Activated CD4-positive, alpha-beta T cell treated with anti-CD3 and anti-CD28 coated beads, Interleukin-2, amount 50 U/mL, for 1 hour (primary cell): ENCODE results near the gene ST6GAL1.
"Not testable (repeated sequence)": the region's sequence is repeated elsewhere in the genome, so short reads cannot be mapped to it uniquely, and the experiment has no call there.

Experiments used
- DNase-seq: peaks from one replicate; pipeline ENCODE4 v3.0.0-alpha.2; 2020

ST6GAL1 gene

DNA sequence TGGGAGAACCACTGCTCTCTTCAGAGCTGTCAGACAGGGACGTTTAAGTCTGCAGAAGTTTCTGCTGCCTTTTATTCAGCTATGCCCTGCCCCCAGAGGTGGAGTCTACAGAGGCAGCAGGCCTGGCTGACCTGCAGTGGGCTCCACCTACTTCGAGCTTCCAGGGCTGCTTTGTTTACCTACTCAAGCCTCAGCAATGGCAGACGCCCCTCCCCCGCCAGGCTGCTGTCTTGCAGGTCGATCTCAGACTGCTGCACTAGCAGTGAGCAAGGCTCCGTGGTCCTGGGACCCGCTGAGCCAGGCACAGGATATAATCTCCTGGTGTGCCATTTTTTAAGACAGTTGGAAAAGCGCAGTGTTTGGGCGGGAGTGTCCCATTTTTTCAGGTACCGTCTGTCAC lies 127.5 kb downstream of the ST6GAL1 start:
- not testable (repeated sequence) for DNase-seq

DNA sequence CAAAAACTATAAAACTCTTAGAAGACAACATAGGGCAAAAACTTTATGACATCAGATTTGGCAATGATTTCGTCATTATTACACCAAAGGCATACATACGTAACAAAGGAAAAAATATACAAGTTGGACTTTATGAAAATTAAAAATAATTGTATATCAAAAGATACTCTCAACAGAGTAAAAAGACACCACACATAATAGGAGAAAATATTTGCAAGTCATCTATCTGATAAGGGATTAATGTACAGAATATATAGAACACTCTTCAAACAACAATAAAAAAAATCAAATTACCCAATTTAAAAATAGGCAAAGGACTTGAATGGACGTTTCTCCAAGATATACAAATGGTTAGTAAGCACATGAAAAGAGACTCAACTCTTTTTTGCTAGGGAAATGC lies 131.4 kb downstream of the ST6GAL1 start:
- no peak for DNase-seq

DNA sequence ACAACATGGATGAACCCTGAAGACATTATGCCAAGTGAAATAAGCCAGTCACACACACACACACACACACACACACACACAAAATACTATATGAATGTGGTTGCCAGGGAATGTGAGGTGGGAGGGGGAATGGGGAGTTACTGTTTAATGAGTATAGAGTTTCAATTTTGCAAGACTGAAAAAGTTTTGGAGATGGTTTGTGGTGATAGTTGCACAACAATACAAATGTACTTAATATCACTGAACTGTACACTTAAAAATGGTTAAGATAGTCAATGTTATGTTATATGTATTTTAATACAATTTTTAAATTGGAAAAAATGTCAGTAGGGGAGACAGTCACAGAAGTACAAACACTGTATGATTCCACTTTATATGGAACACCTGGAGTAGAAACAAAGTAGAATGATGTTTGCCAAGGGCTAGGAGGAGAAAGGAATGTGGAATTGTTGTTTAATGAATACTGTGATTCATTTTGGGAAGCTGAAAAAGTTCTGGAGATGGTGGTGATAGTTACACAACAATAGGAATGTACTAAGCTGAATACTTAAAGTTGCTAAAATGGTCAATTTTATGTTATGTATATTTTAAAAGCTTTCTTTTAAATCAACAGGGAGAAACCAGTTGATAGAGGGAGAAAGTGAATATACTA lies 132.3 kb downstream of the ST6GAL1 start:
- no peak for DNase-seq

DNA sequence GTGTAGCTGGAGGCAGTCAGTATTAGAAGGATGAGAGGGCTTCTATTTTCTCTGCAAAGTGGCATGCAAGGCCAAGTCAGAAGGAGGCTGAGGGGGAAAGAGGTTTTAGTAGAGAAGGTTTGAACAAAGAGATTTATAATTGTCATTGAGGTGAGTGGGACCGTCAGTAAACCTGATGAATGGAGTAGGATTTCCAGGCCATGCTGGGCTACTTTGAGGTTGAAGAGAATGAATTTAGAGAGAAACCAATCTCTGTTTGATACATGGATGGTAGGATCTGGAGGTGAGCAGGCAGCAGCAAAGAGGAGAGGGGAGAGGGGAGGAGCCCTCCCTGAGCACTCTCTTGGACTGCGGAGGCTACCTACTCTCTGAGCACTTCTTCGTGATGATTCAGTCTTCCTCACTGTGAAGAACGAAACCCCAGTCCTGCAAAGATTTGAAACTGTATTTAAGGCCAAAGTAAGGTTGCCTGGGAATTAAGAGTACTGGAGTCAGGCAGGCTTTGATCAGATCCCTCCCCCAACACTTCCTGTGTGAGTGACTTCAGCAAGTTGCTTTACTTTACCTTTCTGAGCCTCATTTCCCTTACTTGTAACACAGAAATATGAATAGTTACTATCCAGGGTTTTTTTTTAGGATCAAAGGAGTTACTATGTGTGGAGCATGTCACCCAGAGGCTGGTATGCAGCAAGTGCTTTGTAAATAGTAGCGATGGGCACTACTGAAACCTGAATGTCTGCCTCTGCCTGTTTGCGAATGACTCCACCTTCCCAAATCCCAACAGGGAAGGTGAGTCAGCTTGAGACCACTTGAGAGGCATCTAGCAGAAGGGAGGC lies 133.2 kb downstream of the ST6GAL1 start:
- DNase-seq, result no peak

DNA sequence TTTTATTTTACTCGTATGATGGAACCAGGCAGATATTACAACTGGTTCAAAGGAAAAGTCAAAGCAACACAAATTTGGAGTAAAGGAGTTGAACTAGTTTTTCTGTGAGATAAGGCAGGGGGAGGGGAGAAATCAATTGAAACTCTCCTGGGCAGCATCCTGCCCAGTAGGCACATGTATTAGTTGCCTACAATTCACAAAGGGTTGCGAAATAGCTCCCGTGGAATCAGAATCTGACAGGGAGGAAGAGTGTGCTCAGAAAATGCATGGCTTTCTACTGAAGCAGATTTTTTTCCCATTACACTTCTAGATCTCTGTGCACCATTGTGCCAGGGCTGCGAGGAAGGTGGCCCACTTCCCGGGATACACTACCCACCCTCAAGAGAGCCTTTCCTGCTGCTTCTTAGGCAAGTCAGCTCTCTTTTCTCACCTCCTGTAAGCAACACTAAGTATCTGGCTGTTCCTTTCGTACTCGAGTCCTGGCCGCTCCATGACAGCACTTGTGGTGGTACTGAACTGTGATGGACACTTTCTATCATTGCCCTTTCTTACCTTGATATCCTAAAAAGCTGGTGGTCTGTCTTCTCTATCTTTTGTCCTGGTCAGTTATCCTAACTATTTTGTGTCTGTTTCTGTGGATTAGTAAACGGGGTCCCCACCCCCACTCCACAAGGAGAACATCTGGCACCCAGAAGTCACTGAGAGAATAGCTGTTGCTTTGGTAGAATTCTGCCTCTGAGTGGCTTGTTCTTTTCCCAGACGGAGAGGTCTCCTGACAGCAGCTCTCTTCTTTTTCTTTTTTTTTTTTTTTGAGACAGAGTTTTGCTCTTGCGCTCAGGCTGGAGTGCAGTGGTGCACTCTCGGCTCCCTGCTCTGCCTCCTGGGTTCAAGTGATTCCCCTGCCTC lies 134.1 kb downstream of the ST6GAL1 start:
- no peak for DNase-seq

DNA sequence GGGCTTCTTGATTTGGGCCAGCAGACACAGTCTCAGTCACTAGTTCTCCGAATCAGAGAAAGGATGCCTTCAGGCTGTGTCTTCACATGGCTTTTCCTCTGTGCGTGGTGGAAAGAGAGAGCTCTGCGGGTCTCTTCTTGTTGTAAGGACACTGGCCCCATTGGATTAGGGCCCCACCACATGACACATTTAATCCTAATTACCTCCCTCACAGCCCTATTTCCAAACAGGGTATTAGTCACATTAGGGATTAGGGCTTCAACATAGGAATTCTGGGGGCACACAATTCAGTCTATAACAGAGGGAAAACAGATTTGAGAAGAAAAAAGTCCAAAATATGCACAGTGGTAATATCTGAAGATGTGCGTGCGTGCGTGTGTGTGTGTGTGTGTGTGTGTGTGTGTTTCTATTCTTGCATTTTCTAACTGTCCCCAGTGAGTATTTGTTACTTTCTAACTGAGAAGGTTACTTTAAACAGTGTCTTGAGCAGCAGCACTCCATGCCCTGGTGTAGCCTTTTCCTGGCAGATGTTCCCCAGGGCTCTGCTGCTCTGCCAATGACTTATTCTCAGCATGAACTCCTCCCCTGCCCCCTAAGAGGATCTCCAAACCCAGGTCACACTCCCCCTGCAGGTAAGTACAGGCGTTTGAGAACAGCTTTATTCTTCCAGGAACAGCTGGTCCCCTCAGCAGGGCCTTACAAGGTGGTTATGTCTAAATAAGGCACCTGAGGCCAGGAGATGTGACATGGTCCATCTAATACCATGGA lies 136.1 kb downstream of the ST6GAL1 start:
- peak; percentile 46 for DNase-seq

DNA sequence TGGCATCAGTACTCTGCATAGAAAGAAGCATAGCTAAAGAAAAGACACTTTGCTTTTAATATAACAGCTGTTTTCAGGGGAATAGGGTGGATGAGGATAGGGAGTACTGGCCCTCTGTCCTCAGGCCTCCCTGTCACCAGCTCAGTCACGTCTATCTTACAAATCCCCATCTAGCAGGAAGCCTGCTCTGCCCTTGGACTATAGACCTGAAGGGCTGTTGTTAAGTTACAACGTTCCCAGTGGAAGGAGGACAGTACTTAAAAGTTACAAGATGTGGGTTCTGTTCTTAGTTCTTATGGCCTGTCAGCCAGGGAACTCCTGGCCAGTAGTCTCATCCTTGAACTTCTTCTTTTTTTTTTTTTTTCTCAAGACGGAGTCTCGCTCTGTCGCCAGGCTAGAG lies 138.5 kb downstream of the ST6GAL1 start:
- DNase-seq, result no peak

DNA sequence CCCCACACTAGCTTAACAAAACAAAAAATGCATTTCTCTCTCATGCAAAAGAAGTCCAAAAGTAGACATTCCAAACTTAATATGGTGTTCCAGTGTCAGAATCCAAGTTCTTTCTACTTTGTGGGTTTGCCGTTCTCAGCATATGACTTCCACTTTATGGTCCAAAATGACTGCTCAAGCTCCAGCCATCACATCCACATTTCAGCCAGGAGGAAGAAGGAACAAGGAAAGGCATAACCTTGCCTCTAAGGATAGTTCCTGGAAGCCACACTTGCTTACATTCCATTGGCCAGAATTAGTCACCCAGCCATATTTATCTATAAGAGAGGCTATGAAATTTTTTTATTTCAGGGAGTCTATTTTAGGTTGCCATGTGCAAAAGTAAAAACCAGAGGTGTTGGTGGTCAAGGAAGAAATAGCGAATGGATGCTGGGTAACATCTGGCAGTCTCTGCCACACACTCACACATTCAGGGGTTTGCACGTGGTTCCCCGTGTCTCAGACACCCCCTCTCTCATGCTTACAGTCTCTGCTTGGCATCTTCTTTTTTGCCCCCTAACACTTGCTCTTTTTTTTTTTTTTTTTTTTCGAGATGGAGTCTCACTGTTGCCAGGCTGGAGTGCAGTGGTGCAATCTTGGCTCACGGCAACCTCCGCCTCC lies 139.7 kb downstream of the ST6GAL1 start:
- DNase-seq, result no peak

DNA sequence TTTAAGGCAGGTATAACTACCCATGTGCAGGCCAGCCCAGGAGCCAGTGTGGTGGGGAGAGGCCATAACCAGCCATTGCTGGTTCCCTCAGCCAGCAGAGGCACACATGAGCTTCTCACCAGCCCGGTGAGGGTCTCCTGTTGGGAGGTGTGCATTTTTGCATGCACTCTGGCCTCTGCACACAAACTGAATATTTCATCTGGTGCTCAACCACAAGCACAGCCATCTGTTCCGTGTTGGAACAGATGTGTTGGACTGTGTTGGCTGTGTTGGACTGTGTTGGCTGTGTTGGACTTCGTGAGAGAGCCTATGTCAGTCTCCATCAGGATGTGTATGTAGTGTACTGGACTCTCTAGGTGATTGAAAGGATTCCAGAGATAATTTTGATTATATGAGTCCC lies 141.8 kb downstream of the ST6GAL1 start:
- DNase-seq, result no peak

DNA sequence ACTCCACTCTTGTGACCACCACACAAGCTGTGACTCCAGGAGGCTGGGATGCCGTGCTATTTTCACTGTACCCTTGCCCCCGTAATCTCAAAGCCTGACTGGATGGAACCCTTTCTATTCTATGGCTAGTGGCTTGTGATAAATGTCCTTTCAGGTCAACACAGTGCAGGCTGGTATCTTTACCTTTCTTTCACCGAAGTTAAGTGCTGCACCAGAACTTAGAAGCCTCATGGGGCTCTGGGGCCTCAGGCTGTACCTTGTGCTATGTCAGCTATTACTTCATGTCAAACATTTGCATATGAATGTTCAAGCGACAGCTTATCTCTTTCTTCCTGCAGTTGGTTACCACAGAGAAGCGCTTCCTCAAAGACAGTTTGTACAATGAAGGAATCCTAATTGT lies 142.2 kb downstream of the ST6GAL1 start:
- DNase-seq, result no peak

DNA sequence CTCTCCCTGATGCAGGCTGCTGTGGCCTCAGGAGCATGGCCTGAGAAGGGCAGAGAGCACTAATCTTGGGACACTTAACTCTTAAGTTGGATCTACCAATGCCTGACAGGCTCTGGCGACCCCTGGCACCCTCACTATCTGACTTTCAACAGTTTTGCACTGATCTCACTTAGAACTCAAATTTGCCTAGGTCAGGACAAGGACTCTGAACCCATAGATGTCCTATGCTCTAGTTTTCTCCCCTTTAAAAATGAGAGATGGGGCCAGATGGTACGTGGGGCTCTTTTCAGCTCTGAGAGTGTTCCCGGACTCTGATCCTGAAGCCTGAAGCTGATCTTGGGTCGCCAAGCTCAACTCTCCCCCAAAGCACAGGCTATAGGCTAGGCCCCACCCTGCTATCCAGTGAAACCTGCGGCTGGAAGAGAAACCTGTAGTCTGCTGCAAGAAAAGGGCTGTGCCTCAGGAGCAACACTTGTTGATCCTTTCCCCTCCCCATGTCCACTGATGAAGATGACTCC lies 143.3 kb downstream of the ST6GAL1 start:
- no peak for DNase-seq

DNA sequence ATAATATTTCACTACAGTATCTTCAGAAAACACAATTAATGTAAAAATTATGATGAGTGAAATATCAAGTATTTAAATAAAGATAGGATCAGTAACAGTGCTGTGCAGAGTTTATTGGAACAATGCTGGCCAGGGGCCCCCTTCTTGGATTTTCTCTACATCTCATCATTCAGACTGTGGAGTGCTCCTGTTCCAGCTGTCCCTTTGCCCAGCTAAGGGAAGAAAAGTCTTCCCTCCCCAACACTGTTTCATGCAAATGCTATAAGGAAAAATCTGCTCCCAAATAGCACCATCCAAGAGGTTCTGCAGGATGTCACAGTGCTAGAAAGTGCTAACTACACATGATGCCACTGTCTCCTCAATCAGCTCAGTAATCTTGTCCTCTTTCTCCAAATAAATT lies 144.5 kb downstream of the ST6GAL1 start:
- no peak for DNase-seq

DNA sequence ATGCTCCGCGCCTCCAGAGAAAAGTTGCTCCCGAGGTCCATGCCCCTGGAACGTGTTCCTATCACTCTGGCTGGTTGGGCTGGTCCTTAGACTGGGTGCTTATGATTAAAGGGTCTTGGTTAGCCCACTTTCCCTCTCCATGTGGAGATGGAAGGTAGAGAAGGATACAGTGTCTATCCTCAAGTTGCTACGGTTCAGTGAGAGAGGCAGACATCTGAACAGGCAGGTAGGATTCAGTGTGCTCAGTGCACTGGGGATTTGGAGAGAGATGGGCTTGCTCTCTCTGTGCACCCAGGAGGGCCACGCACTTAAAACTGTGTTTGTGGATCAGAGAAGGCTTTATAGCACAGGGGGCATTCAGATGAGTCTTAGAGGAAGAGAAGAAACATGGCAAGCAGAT lies 146.0 kb downstream of the ST6GAL1 start:
- DNase-seq, result no peak

DNA sequence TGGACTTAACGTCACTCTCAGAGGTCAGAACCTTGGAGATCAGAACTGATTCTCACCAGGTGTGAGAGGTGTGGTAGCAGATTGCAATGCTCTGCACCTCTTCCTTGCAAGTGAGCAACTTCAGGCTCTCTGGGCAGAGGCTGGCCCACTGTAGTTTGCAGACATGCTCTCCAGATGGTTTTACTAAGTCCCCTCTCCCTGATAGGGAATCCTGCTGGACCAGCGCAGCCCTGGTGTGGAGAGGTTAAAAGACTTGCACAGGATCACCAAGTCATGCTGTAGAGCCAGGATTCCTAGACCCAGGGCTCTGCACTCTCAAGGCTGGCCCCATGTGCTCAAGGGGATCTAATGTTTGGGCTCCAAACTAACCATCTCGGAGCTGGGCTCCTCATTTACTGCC lies 146.8 kb downstream of the ST6GAL1 start:
- DNase-seq, result no peak

DNA sequence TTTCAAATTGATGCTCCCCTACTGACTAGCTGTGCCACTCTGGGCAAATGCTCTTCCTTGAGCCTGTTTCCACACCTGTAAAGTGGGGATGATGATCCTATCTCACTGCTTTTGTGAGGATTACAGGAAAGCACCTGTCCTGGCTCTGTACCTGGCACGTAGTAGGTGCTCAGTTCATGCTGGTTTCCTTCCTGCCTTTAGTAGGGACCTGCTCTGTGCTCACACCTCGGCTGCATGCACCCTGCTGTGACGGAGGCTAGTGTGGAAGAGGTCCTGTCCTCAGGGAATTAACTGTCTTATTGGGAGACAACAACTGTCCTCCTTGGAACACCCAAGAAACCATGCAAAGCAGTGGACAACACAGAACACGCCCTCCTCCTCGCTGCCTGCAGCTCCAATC lies 147.2 kb downstream of the ST6GAL1 start:
- DNase-seq, result no peak

DNA sequence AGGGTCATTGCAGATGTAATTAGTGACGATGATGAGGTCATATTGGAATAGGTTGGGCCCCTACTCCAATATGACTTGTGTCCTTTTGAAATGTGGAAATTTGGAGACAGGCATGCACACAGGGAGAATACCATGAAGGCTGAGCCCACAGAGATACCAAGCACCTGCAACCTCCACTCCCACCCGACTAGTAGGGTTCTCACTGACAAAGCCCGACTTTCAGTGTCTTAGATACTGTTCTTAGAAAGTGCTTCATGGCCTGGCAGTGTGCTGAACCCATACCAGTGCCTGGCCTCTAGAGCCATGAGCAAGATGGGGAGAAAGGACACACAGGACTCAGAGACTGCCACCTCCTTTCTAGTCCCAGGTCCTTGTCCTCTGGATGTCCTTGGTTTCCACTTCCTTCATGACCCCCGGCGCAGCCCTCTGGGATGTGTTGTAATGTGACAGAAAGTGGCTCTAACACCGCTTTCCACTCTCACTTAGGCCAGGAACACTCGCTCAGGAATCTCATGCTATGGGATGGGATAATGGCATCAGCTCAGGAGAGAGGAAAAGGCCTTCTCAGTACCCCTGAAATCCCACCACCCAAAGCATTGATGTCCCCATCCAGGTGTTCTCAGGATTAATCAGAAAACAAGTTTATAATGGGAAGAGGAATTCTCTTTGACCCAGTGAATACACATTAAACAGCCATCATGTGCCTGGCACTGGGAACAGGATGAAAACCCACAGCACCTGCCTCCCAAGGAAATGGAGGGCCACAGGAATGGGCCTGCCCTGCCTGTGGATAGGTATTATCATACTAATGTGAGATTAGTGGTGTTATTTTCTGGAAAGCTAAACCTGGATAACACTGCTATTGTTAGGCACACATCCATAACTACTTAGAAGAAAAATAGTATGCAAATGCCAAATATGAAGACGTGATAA lies 149.0 kb downstream of the ST6GAL1 start:
- DNase-seq, result no peak

DNA sequence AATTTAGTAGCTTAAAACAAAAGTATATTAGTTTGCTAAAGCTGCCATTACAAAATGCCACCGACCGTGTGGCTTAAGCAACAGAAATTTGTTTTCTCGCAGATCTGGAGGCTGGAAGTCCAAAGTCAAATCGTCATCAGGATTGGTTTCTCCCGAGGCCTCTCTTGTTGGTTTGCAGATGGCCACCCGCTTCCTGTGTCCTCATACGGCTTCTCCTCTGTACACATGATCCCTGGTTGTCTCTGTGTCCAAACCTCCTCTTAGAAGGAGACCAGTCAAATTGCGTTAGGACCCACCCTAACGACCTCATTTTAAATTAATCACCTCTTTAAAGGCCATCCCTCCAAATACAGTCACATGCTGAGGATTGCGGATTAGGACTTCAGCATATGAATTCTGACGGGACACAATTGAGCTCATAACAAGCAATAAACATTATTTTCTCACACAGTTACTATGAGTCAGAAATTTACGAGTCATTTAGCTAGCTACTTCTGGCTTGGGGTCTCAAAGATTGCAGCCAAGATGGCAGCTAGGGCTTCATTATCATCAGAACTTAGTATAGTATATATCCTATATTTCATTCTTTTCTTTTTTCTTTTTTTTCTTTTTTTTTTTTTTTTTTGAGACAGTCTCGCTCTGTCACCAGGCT lies 150.6 kb downstream of the ST6GAL1 start:
- DNase-seq, result no peak

DNA sequence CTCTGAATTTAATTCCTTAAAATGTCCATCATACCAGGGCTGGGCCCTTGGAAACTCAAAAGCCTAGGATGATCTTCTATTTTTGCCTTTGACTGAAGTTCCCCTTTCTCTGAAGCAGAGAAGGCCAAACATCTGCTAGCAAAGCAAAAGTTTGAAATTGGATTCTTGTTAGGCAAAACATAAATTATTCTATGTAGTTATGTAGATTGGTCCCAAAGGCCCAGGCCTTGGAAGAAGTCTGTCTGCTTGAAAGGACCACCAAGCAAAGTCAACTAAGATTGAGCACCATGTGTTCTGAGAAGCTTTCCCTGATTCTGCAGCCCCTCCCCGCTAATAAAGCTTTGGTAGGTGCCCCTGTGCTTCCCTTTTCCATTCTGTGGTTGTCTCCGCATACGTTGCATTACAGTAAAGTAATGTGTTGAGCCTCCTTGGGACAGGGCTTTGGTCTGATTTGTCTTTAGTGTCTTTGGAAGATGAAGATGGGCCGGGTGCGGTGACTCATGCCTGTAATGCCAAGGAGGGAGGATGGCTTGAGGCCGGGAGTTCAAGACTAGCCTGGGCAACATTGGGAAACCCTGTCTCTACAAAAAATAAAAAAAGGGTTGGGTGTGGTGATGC lies 152.5 kb downstream of the ST6GAL1 start:
- no peak for DNase-seq

DNA sequence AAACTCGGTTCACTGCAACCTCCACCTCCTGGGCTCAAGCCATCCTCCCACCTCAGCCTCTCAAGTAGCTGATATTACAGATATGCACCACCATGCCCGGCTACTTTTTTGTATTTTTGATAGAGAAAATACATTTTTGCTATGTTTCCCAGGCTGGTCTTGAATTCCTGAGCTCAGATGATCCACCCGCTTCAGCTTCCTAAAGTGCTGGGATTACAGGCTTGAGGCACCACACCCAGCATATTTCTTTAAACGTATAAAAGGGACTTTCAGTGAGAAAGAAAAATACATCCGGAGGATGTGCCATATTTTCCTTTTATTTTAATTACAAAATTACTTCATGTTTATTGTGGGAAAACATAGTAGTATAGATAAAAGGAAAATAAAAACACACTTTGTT lies 153.8 kb downstream of the ST6GAL1 start:
- no peak for DNase-seq

DNA sequence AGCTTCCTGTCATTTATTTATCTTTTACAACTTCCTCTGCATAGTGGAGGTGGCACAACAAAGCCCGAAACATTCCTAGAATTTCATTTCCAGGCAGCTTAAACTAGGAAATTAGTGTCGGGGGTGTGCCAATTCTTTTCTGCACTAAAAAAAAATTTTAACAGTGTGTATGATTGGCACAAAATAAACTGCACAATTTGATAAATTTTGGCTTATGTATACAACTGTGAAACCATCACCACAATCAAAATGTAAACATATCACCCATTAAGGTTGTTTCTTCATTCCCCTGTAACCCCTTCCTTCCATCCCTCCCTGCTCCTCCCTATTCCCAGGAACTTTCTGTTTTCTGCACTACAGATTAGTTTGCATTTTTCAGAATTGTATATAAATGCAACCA lies 154.3 kb downstream of the ST6GAL1 start:
- DNase-seq, result no peak
